Measurements from ENCODE around the gene EYA4. TPM values are rescaled to one million over a fixed set of nuclear protein-coding genes. Genes with fewer than 3 reads are reported as not detected.

EYA4 gene, protein sequence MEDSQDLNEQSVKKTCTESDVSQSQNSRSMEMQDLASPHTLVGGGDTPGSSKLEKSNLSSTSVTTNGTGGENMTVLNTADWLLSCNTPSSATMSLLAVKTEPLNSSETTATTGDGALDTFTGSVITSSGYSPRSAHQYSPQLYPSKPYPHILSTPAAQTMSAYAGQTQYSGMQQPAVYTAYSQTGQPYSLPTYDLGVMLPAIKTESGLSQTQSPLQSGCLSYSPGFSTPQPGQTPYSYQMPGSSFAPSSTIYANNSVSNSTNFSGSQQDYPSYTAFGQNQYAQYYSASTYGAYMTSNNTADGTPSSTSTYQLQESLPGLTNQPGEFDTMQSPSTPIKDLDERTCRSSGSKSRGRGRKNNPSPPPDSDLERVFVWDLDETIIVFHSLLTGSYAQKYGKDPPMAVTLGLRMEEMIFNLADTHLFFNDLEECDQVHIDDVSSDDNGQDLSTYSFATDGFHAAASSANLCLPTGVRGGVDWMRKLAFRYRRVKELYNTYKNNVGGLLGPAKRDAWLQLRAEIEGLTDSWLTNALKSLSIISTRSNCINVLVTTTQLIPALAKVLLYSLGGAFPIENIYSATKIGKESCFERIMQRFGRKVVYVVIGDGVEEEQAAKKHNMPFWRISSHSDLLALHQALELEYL
- total RNA-seq (not detected), polyA plus RNA-seq (not detected)

DNA sequence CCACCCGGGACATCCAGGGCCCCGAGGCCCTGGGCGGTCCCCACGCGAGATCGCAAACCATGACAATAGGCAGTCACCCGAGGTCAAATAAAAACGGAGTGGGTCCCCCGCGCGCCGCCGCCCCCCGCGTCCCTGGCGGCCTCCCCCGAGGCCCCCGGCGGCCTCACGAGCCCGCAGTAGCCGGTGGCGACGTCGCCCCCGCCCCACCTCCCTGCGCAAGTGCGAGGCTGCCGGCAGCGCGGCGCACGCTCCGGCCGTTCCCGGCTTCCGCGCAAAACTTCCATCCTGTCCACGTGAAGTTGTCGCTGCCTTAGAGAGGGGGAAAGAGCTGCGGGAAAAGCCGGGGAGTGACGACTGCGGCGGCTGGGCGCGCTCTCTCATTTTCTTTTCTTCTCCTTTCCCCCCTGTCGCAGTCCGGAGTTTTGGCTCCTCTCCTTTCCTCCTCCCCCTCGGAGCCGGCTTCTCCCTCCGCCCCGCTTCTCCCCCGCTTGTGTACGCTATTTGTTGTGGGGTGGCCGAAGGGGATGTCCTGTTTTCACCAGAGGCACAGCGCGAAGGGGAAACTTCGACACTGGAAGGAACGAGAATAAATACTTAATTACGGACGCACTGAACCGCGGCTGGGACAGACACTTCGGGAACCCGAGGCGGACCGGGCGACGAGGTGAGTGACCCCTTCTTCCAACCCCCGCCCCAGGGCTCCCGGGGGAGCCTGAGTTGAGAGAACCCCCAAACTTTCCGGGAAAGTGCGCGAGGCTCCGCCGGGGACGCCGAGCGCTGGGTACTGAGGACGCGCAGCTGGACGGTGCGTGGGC lies at the start of gene EYA4:
TSS of gene EYA4 (plus strand) at position 272 of the 815 bp plus-strand sequence. CDS start 33,424 bp downstream, outside the sequence.
- ChIA-PET CTCF (ENCODE audit: partially characterized antibody) (no interaction called here), POLR2A (ENCODE audit: partially characterized antibody) (no interaction called here)
- intact Hi-C loops (cut with micrococcal nuclease), result no loop called here
- peaks cover 0 to 4% (median 0%) of the 10 kb centered on the region in 8 donors for H3K9me3 Mint-ChIP-seq
- Histone ChIP-seq H3K4me1 (ENCODE audit: insufficient read depth, low read length) (no peaks in the 10 kb centered on the region), H3K27me3 (ENCODE audit: insufficient read depth, low read length) (peaks cover 12% of the 10 kb centered on the region), H3K36me3 (ENCODE audit: insufficient read depth, low read length) (no peaks in the 10 kb centered on the region), H3K9me3 (ENCODE audit: control insufficient read depth in 1 of 2, low read length in 2 of 2) (no peaks in the 10 kb centered on the region), H3K27ac (ENCODE audit: low read depth, low read length) (no peak within 1 kb of the TSS), H3K4me3 (ENCODE audit: low read length in 2 of 2) (no peak within 1 kb of the TSS)
- H3K27me3 Mint-ChIP-seq, result peaks cover 25 to 31% of the 10 kb centered on the region in 2 donors
- no peak within 1 kb of the TSS for H3K27ac Mint-ChIP-seq
- H3K4me3 Mint-ChIP-seq, result peak within 1 kb of the TSS in 4 of 8 donors; percentile 4 to 61 (median 56)
- no peak for DNase-seq
- H3K36me3 Mint-ChIP-seq, result no peaks in the 10 kb centered on the region
- H3K4me1 Mint-ChIP-seq, result peaks cover 4 to 22% (median 10%) of the 10 kb centered on the region in 4 donors

DNA sequence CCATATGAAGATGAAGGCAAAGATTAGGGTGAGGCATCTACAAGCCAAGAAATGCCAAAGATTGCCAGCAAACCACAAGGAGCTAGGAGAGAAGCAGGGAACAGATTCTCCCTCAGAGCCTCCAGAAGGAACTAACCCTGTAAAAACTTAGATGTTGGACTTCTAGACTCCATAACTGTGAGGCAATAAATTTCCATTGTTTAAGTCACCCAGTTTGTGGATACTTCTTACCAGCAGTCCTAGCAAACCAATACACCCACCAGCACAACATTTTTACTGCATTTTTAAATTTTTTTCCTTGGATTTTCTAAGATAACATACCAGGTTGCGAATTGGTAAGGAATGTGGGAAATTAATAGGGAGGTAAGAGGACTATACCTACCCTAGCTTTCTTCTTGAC lies 47.8 kb upstream of the EYA4 start:
- H3K9me3 ChIP-seq (ENCODE audit: control insufficient read depth in 1 of 2, low read length in 2 of 2), result no peaks in the 10 kb centered on the region
- Mint-ChIP-seq H3K36me3 (no peaks in the 10 kb centered on the region), H3K27me3 (no peaks in the 10 kb centered on the region), H3K4me1 (no peaks in the 10 kb centered on the region), H3K9me3 (peaks cover 0 to 8% (median 3%) of the 10 kb centered on the region in 8 donors), H3K27ac (no peak overlapping the region), H3K4me3 (no peak overlapping the region)
- H3K4me1 ChIP-seq (ENCODE audit: insufficient read depth, low read length), result no peaks in the 10 kb centered on the region
- H3K36me3 ChIP-seq (ENCODE audit: insufficient read depth, low read length), result no peaks in the 10 kb centered on the region
- DNase-seq, result no peak
- intact Hi-C loops (cut with micrococcal nuclease), result no loop called here
- no peak overlapping the region for H3K4me3 ChIP-seq (ENCODE audit: low read length in 2 of 2)
- POLR2A ChIA-PET (ENCODE audit: partially characterized antibody), result no interaction called here
- CTCF ChIA-PET (ENCODE audit: partially characterized antibody), result no interaction called here
- no peaks in the 10 kb centered on the region for H3K27me3 ChIP-seq (ENCODE audit: insufficient read depth, low read length)
- no peak overlapping the region for H3K27ac ChIP-seq (ENCODE audit: low read depth, low read length)

DNA sequence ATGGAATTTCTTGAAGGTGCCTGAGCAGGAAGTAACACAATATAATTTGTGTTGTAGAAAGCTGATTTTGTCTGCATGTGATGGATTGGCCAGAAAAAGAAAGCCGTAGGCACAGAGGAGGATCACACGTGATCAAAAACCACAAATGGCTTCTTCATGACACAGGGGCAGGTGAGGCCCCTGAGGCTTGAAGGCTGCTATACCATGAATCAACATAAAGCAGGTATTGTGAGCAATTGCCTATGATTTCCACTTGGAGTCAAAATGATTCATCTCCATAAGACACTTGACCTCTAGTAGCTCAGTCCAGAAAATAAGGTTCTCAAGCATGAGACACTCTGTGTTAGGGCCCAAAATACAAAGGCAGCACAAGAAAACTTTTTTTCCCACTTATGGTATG lies 42.4 kb upstream of the EYA4 start:
- H3K4me1 Mint-ChIP-seq, result no peaks in the 10 kb centered on the region
- DNase-seq, result no peak
- H3K27me3 Mint-ChIP-seq, result no peaks in the 10 kb centered on the region
- H3K4me3 Mint-ChIP-seq, result no peak overlapping the region
- H3K27ac Mint-ChIP-seq, result no peak overlapping the region
- intact Hi-C loops (cut with micrococcal nuclease), result no loop called here
- H3K4me1 ChIP-seq (ENCODE audit: insufficient read depth, low read length), result no peaks in the 10 kb centered on the region
- H3K4me3 ChIP-seq (ENCODE audit: low read length in 2 of 2), result no peak overlapping the region
- H3K36me3 Mint-ChIP-seq, result no peaks in the 10 kb centered on the region
- H3K27me3 ChIP-seq (ENCODE audit: insufficient read depth, low read length), result no peaks in the 10 kb centered on the region
- ChIA-PET POLR2A (ENCODE audit: partially characterized antibody) (no interaction called here), CTCF (ENCODE audit: partially characterized antibody) (interaction anchor here (1.5 kb wide), 1 partner anchor 98 kb away, joined by 3 read pairs; no protein-coding TSS in a partner anchor)
- no peak overlapping the region for H3K27ac ChIP-seq (ENCODE audit: low read depth, low read length)
- no peaks in the 10 kb centered on the region for H3K36me3 ChIP-seq (ENCODE audit: insufficient read depth, low read length)
- no peaks in the 10 kb centered on the region for H3K9me3 ChIP-seq (ENCODE audit: control insufficient read depth in 1 of 2, low read length in 2 of 2)
- peaks cover 0 to 6% (median 1%) of the 10 kb centered on the region in 8 donors for H3K9me3 Mint-ChIP-seq

DNA sequence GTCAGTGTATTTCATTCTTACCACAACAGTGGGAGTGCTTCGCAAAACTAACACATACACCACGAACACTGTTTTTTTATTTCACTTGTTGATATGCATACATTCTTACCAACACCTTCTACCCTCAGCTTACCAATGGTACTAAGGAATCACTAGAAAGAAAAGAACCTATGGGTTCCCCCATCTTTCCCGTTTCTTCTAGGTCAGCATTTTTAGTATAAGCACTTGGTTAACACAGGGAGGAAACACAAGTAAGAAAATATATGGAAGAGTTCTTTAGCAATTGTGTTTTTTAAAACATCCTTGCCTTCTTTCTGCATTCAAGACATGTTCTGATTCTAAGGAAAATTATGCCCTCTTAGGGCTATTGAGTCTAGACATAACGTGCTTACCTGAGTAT lies 39.9 kb upstream of the EYA4 start:
- no peak overlapping the region for H3K4me3 Mint-ChIP-seq
- Histone ChIP-seq H3K36me3 (ENCODE audit: insufficient read depth, low read length) (no peaks in the 10 kb centered on the region), H3K27me3 (ENCODE audit: insufficient read depth, low read length) (no peaks in the 10 kb centered on the region), H3K27ac (ENCODE audit: low read depth, low read length) (no peak overlapping the region), H3K4me1 (ENCODE audit: insufficient read depth, low read length) (no peaks in the 10 kb centered on the region), H3K9me3 (ENCODE audit: control insufficient read depth in 1 of 2, low read length in 2 of 2) (no peaks in the 10 kb centered on the region), H3K4me3 (ENCODE audit: low read length in 2 of 2) (no peak overlapping the region)
- no peaks in the 10 kb centered on the region for H3K27me3 Mint-ChIP-seq
- ChIA-PET CTCF (ENCODE audit: partially characterized antibody) (no interaction called here), POLR2A (ENCODE audit: partially characterized antibody) (no interaction called here)
- no peak overlapping the region for H3K27ac Mint-ChIP-seq
- H3K9me3 Mint-ChIP-seq, result no peaks in the 10 kb centered on the region
- no peaks in the 10 kb centered on the region for H3K36me3 Mint-ChIP-seq
- H3K4me1 Mint-ChIP-seq, result no peaks in the 10 kb centered on the region
- intact Hi-C loops (cut with micrococcal nuclease), result no loop called here
- no peak for DNase-seq

DNA sequence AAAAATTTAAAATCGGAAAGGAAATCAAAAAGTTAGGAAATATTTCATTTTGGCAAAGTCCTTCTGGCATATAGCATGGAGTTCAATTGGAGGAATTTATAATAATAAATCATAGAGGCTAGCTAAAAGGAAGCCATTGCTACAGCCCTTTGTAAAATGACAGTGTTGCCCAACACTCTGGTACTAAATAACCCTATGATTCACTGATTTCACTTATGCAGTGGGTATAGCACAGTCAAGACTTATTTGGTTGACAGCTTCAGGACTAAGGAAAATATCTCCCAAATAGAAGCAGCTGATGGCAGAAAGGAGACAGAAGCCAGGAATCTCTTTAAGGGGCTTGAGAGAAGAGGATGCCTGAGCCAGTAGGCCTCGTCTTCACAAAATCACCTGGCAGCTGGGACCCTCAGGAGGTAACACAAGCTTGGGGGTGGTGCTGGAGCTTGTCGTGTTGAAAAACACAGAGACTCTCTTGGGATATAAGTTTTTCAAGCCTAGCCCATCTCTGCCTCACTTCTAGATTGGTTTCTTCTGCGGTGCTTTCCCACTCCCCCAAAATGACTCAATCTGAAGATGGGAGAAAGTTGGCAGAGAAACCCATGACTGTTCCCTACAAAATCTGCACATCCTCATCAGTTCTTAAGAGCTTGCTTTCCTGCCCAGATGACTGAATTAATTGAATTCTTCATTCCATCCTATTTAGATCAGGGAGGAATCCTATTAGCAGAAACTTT lies 38.4 kb upstream of the EYA4 start:
- DNase-seq, result no peak
- H3K4me1 ChIP-seq (ENCODE audit: insufficient read depth, low read length), result no peaks in the 10 kb centered on the region

DNA sequence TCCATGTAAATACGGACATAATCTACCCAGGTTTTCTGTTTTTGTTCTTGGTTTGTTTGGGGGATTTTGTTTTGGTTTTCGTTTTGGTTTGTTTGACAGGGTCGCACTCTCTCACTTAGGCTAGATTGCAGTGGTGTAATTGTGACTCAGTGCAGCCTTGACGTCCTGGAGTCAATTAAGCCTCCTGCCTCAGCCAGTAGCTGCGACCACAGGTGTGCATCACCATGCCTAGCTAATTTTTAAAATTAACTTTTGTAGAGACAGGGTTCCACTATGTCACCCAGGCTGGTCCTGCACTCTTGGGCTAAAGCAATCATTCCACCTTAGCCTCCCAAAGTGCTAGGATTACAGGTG lies 37.8 kb upstream of the EYA4 start:
- H3K27ac Mint-ChIP-seq, result no peak overlapping the region
- no peaks in the 10 kb centered on the region for H3K4me1 Mint-ChIP-seq
- no peak overlapping the region for H3K27ac ChIP-seq (ENCODE audit: low read depth, low read length)
- DNase-seq, result no peak
- H3K36me3 Mint-ChIP-seq, result no peaks in the 10 kb centered on the region
- H3K27me3 ChIP-seq (ENCODE audit: insufficient read depth, low read length), result no peaks in the 10 kb centered on the region
- no peaks in the 10 kb centered on the region for H3K36me3 ChIP-seq (ENCODE audit: insufficient read depth, low read length)
- POLR2A ChIA-PET (ENCODE audit: partially characterized antibody), result no interaction called here
- H3K9me3 ChIP-seq (ENCODE audit: control insufficient read depth in 1 of 2, low read length in 2 of 2), result no peaks in the 10 kb centered on the region
- no peaks in the 10 kb centered on the region for H3K9me3 Mint-ChIP-seq
- no peaks in the 10 kb centered on the region for H3K27me3 Mint-ChIP-seq
- intact Hi-C loops (cut with micrococcal nuclease), result no loop called here
- no peaks in the 10 kb centered on the region for H3K4me1 ChIP-seq (ENCODE audit: insufficient read depth, low read length)
- H3K4me3 Mint-ChIP-seq, result no peak overlapping the region
- no peak overlapping the region for H3K4me3 ChIP-seq (ENCODE audit: low read length in 2 of 2)
- CTCF ChIA-PET (ENCODE audit: partially characterized antibody), result no interaction called here

More for the DNA sequence above, 38.4 kb upstream of the EYA4 start:
- no peaks in the 10 kb centered on the region for H3K36me3 ChIP-seq (ENCODE audit: insufficient read depth, low read length)
- CTCF ChIA-PET (ENCODE audit: partially characterized antibody), result no interaction called here
- H3K27me3 Mint-ChIP-seq, result no peaks in the 10 kb centered on the region
- H3K9me3 Mint-ChIP-seq, result no peaks in the 10 kb centered on the region
- no peak overlapping the region for H3K4me3 Mint-ChIP-seq
- H3K36me3 Mint-ChIP-seq, result no peaks in the 10 kb centered on the region
- POLR2A ChIA-PET (ENCODE audit: partially characterized antibody), result no interaction called here
- H3K27ac Mint-ChIP-seq, result no peak overlapping the region
- H3K27ac ChIP-seq (ENCODE audit: low read depth, low read length), result no peak overlapping the region
- intact Hi-C loops (cut with micrococcal nuclease), result no loop called here
- no peaks in the 10 kb centered on the region for H3K9me3 ChIP-seq (ENCODE audit: control insufficient read depth in 1 of 2, low read length in 2 of 2)
- H3K27me3 ChIP-seq (ENCODE audit: insufficient read depth, low read length), result no peaks in the 10 kb centered on the region
- no peaks in the 10 kb centered on the region for H3K4me1 Mint-ChIP-seq
- H3K4me3 ChIP-seq (ENCODE audit: low read length in 2 of 2), result no peak overlapping the region

DNA sequence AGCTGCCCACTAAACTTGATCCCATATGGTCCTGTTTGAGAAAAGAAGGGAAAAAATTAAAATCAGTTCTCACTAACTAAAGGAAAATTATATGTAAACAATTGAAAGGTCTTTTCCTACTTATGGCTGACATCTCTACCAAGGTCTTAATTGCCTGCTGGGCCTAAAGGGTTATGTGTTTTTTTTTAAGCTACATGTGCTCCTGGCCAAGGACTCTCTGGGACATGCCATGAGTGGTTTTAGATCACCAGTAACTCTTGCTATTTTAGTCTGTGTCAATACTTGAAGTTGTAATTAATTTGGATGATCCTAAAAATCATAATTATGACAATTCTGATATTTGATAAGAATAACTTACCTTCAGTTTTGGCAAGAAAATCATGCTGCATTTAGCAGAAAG lies 35.9 kb upstream of the EYA4 start:
- Mint-ChIP-seq H3K4me3 (no peak overlapping the region), H3K9me3 (peaks cover 0 to 5% (median 0%) of the 10 kb centered on the region in 8 donors), H3K27ac (no peak overlapping the region), H3K36me3 (no peaks in the 10 kb centered on the region), H3K4me1 (no peaks in the 10 kb centered on the region), H3K27me3 (no peaks in the 10 kb centered on the region)
- no peaks in the 10 kb centered on the region for H3K9me3 ChIP-seq (ENCODE audit: control insufficient read depth in 1 of 2, low read length in 2 of 2)
- H3K4me3 ChIP-seq (ENCODE audit: low read length in 2 of 2), result no peak overlapping the region
- POLR2A ChIA-PET (ENCODE audit: partially characterized antibody), result no interaction called here
- intact Hi-C loops (cut with micrococcal nuclease), result no loop called here
- CTCF ChIA-PET (ENCODE audit: partially characterized antibody), result no interaction called here
- no peak for DNase-seq
- H3K27ac ChIP-seq (ENCODE audit: low read depth, low read length), result no peak overlapping the region
- no peaks in the 10 kb centered on the region for H3K36me3 ChIP-seq (ENCODE audit: insufficient read depth, low read length)
- no peaks in the 10 kb centered on the region for H3K4me1 ChIP-seq (ENCODE audit: insufficient read depth, low read length)
- no peaks in the 10 kb centered on the region for H3K27me3 ChIP-seq (ENCODE audit: insufficient read depth, low read length)
